Posterior cingulate gyrus (tissue), 11 donors: ENCODE measurements around the gene STT3B.

ENCODE experiments used
- DNase-seq, 10 donors: peaks; one replicate each; pipeline versions ENCODE4 v3.0.0 to v3.0.0-alpha.2; 2020 to 2021; ENCODE audit warnings: mixed read lengths in 3 of 10
- intact Hi-C: fragments of 100-400 bp; cut with DNase I; formaldehyde crosslinking; loops from one replicate; pipeline ENCODE4 v1.15.1; 2023

Gene STT3B

DNA sequence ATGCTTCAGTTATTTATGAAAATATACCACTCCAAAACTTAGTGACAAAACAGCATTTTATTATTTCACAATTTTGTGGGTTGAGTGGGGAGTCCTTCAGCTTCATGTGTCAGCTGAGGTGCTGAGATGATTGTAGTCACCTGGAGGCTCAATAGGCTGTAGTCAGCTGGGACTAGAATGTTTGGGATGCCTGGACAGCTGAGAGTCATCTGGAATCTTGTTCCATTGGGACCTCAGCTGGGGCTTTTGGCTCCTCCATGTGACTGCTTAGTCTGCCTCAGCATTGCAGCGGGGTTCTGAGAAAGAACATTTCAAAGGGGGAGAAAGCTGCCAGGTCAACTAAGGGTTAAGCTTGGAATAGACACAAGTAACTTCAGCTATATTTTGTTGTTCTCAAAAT lies 13.4 kb downstream of the STT3B start:
- no peak for DNase-seq
- intact Hi-C loops: no loop called here

GRCh38 chr3:31546725-31547124 lies 14.0 kb downstream of the STT3B start:
- intact Hi-C loops: no loop called here
- DNase-seq: no peak

DNA sequence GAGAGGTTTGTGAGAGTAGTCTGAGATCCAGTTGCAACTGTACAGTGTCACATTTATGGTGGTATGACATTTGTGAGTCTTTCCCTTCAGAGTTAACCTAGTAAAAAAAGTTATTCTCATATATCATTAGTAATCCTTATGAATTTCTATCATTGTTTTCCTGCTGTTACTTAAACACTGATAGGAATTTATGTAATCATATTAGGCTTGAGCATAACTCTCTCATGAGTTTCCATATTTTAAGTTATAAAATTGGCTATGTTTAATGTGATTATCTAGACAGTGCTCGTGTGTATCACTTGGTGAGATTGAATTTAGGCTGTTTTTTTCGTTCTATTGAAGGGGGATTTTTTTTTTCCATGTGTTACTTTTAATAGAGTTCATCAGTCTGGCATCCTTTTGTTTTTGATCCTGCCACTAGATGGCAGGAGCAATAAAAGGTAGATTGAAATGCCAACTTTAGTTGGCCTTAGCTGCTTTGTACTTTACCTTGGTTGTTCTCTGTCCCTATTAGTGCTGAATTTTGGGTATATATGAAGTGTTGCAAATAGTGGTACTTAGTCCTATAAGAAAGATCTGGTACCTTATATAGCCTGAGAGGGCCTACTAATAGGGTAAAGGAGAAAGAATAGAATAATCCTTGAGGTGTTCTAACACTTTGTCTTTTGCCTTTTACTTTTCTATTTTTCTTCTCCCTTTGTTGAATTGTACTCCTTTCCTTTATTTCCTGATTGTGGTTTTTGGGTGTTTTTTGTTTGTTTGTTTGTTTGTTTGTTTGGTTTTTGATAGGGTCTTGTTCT lies 17.9 kb downstream of the STT3B start:
- intact Hi-C loops: loop anchor here (1.0 kb wide), 1 partner anchor 218 kb away; no protein-coding TSS in a partner anchor
- DNase-seq: no peak

DNA sequence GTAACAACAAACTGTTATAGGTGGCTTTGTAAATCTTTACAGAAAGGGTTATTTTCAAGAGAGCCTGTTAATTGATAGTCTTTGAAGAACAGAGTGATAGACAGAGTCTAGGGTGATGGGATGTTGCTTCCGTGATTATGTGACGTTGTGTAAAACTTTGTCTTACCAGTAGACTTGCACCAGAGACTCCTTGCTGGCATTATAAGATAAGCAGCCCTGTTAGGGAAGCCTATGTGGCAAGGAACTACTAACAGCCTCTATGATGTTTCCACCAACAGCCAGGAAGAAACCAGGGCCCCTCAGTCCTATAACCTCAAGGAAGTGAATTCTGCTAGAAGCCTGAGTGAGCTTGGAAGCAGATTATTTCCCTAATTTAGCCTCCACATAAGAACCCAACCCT lies 18.9 kb downstream of the STT3B start:
- DNase-seq: no peak
- intact Hi-C loops: no loop called here

DNA sequence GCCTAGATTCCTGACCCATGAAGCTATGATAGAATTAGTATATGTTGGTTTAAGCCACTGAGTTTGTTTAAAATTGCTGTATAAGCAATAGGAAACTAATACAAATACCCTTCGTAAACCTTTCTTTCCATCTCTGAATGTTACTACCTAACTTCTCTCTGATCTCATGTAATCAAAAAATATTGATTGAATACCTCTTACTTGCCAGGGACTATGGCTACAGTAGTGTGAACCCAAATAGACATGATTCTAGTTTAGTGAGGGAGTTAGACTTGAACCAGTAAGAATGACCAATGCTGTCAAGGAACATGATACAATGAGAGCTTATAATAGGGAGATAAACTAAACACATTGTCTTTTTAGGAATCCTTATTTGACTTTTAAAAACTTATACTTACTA lies 19.4 kb downstream of the STT3B start:
- intact Hi-C loops: no loop called here
- no peak for DNase-seq

GRCh38 chr3:31553258-31553657 lies 20.5 kb downstream of the STT3B start:
- intact Hi-C loops: no loop called here
- no peak for DNase-seq

GRCh38 chr3:31555204-31555603 lies 22.5 kb downstream of the STT3B start:
- intact Hi-C loops: no loop called here
- DNase-seq: no peak

- DNase-seq: no peak
- intact Hi-C loops: no loop called here
These were observed 27.3 kb downstream of the STT3B start for GRCh38 chr3:31559872-31560534.

GRCh38 chr3:31561891-31562290 lies 29.2 kb downstream of the STT3B start:
- intact Hi-C loops: no loop called here
- DNase-seq: peak in 1 of 10 donors; percentile 38

GRCh38 chr3:31562525-31562924 lies 29.8 kb downstream of the STT3B start:
- DNase-seq: peak in 2 of 10 donors; percentile 32 to 67

DNA sequence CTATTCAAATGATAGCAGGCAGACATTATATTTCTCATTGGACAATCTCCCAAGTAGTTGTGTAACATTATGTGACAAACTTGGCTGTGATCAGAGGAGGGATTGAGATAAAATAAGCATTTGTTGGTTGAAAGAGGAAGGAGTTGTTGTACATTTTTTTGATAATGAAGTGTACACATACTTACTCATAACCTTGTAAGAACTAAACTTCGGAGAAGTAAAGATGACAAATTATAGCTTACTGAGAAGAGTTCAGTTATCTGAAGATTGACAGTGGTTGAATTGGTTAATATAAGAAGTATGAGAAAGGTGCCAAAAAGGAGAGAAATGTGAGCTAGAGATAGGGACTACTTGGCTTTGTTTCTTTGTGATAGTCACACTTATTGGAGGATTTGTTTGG lies 32.6 kb downstream of the STT3B start:
- intact Hi-C loops: no loop called here
- DNase-seq: no peak

More at GRCh38 chr3:31562525-31562924, 29.8 kb downstream of the STT3B start:
- intact Hi-C loops: no loop called here

DNA sequence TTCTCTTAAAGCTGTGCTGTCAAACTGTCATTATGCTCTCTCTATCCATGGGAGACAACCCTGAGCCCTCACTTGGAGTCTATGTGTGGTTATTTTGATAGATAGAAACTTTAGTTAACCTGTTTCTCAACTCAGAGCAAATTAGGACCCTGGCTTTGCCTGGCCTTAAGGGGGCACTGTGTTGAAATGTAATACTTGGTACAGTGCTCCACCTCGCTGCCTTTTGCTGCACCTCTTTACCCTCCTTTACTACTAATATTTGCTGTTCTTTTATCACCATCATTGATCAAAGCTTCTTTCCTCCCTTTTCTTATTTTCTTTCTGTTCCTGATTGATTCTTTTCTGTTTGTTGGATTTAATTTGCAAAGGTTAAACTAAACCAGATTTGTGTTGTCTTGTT lies 34.3 kb downstream of the STT3B start:
- DNase-seq: no peak
- intact Hi-C loops: no loop called here

DNA sequence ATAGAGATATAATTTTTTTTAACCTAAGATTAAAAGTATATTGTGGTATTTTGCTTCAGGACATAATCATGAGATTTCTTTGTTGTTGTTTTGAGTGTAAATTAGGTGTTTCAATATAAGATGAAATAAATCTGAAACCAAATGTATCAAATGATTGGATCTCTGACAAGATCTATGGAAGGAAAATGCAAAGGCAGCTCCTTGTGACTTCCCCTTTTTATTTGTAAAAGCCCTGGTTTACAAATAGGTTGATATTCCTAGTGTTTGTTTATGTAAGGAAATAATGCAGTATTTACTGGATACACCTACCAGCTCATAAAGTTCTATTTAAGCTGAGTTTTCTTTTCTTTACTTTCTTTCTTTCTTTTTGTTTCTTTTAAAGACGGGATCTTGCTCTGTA lies 35.9 kb downstream of the STT3B start:
- intact Hi-C loops: no loop called here
- no peak for DNase-seq

- intact Hi-C loops: no loop called here
These were observed 38.6 kb downstream of the STT3B start for GRCh38 chr3:31571325-31571724.

GRCh38 chr3:31572236-31573004 lies 39.7 kb downstream of the STT3B start:
- DNase-seq: no peak
- intact Hi-C loops: no loop called here

More at GRCh38 chr3:31571325-31571724, 38.6 kb downstream of the STT3B start:
- no peak for DNase-seq

- intact Hi-C loops: no loop called here
- DNase-seq: no peak
These were observed 40.5 kb downstream of the STT3B start for GRCh38 chr3:31573036-31573779.

- no peak for DNase-seq
- intact Hi-C loops: no loop called here
These were observed 42.7 kb downstream of the STT3B start for GRCh38 chr3:31575448-31575847.

DNA sequence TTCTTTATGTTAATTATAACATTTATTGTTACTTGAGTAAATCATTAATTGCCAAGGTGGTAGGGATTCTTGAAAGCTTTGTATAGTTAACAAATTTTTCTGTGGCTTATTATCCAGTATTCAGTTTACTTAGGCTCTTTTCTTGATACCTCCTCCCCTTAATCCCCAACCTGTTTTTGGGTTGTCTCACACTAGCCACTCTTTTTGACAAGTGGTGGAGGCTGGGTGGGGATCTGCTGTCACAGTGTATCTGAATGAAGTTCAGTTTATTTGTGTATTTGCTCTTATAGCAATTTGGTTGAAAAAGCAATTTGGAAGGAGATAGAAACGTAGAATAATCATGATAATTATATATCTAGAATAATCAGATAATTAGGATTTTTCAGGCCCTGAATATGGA lies 43.8 kb downstream of the STT3B start:
- DNase-seq: no peak
- intact Hi-C loops: no loop called here

GRCh38 chr3:31577232-31577631 lies 44.5 kb downstream of the STT3B start:
- intact Hi-C loops: no loop called here
- DNase-seq: no peak

GRCh38 chr3:31579828-31580227 lies 47.1 kb downstream of the STT3B start:
- intact Hi-C loops: no loop called here
- DNase-seq: no peak

DNA sequence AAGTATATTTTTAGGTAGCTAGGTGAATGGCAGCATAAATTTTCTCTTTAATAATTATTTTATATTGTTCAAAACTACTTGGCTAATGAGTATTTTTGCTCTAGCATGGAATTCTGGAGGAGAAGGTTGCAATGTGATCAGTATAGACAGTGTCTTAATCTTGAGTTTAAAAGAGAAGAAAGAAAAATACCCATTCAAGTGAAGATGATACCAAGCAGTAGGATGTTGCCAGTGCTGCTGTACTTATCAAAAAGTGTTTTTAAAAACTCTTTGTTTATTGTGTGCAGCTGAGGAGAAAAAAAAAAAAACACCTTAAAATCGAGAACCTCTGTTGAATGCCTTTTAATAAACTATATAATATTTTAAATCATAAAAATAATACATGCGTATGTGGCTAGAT lies 47.9 kb downstream of the STT3B start:
- DNase-seq: no peak
- intact Hi-C loops: no loop called here
